NCI-H2107 (cell line): Measurements from ENCODE around the gene RNF4.
A peak's percentile ranks its signal among the peaks of the same experiment; 100 is the strongest.
"Not testable (repeated sequence)": the region's sequence is repeated elsewhere in the genome, so short reads cannot be mapped to it uniquely, and the experiment has no call there.

Experiments used
- DNase-seq: peaks from one replicate; lab custom pipeline; 2025; lab: John Stamatoyannopoulos, UW

RNF4 gene

GRCh38 chr4:2468456-2469191 is at the start of gene RNF4:
RNF4 (plus strand) TSS chr4:2469106; CDS start chr4:2490494, 21,388 bp downstream.
- DNase-seq, result peak; percentile 80

- no peak for DNase-seq
These were observed 49.1 kb upstream of the RNF4 start for GRCh38 chr4:2419814-2420213.

GRCh38 chr4:2421928-2422327 is 47.0 kb upstream of the RNF4 start:
- DNase-seq, result no peak

GRCh38 chr4:2423066-2423465 is 45.8 kb upstream of the RNF4 start:
- DNase-seq, result no peak

- DNase-seq, result no peak
These were observed 45.2 kb upstream of the RNF4 start for GRCh38 chr4:2423695-2424094.

- DNase-seq, result no peak
These were observed 44.3 kb upstream of the RNF4 start for GRCh38 chr4:2424581-2424980.

GRCh38 chr4:2425386-2426068 is 43.4 kb upstream of the RNF4 start:
- no peak for DNase-seq

- no peak for DNase-seq
These were observed 42.9 kb upstream of the RNF4 start for GRCh38 chr4:2426069-2426397.

GRCh38 chr4:2426711-2427275 is 42.1 kb upstream of the RNF4 start:
- DNase-seq, result no peak

- no peak for DNase-seq
These were observed 41.2 kb upstream of the RNF4 start for GRCh38 chr4:2427383-2428334.

GRCh38 chr4:2428496-2429213 is 40.3 kb upstream of the RNF4 start:
- DNase-seq, result no peak

GRCh38 chr4:2429945-2430757 is 38.8 kb upstream of the RNF4 start:
- DNase-seq, result not testable (repeated sequence)

- DNase-seq, result no peak
These were observed 36.9 kb upstream of the RNF4 start for GRCh38 chr4:2432004-2432403.

GRCh38 chr4:2432991-2433530 is 35.8 kb upstream of the RNF4 start:
- no peak for DNase-seq

GRCh38 chr4:2433609-2434350 is 35.1 kb upstream of the RNF4 start:
- no peak for DNase-seq

GRCh38 chr4:2434420-2434819 is 34.5 kb upstream of the RNF4 start:
- no peak for DNase-seq

GRCh38 chr4:2436301-2436700 is 32.6 kb upstream of the RNF4 start:
- DNase-seq, result no peak

GRCh38 chr4:2436761-2437474 is 32.0 kb upstream of the RNF4 start:
- DNase-seq, result no peak
